H1 (cell line): ENCODE measurements around the gene ACAP3. TPM values are rescaled to one million over a fixed set of nuclear protein-coding genes. Genes with fewer than 3 reads are reported as not detected.

Experiments used
- CTCF ChIA-PET: fragments of 300-600 bp; sonication (Branson Sonifier 250); formaldehyde crosslinking; loops from one replicate; lab custom pipeline; 2021; ENCODE audit not compliant: partially characterized antibody; lab: Charles Lee
- POLR2A ChIA-PET: fragments of 300-600 bp; sonication (Branson Sonifier 250); formaldehyde crosslinking; loops from one replicate; lab custom pipeline; 2021; ENCODE audit warnings: inconsistent platforms; ENCODE audit not compliant: partially characterized antibody; lab: Charles Lee
- DNase-seq, 2 experiments: peaks; one replicate each; pipeline versions ENCODE4 v3.0.0 to v3.0.0-alpha.2; 2010 to 2022; ENCODE audit warnings: low spot score in 2 of 2, low read depth in 1 of 2, mixed read lengths in 1 of 2
- FAIRE-seq: peaks from 2 replicates; lab custom pipeline; 2011; peaks lifted over from hg19 to GRCh38; lab: Jason Lieb, UNC
- H2AFZ ChIP-seq: 2 replicates; pipeline ENCODE4 v1.8.1; 2012; ENCODE audit warnings: low read length, inconsistent platforms
- H2AK5ac ChIP-seq: 2 replicates; pipeline ENCODE4 v1.6.1; 2013; ENCODE audit warnings: low read depth, low read length
- H2BK120ac ChIP-seq: replicated peaks from 2 replicates; pipeline ENCODE3; 2013; ENCODE audit warnings: low read depth, low read length, inconsistent platforms
- H2BK12ac ChIP-seq: 2 replicates; pipeline ENCODE4 v1.6.1; 2013; ENCODE audit warnings: low read depth, low read length
- H2BK15ac ChIP-seq: 2 replicates; pipeline ENCODE4 v1.6.1; 2013; ENCODE audit warnings: low read length
- H2BK20ac ChIP-seq: 2 replicates; pipeline ENCODE4 v1.6.1; 2013; ENCODE audit warnings: low read length
- H2BK5ac ChIP-seq: 2 replicates; pipeline ENCODE4 v1.6.1; 2013; ENCODE audit warnings: low read depth, low read length
- H3K14ac ChIP-seq: 2 replicates; pipeline ENCODE4 v1.6.1; 2013; ENCODE audit warnings: inconsistent platforms; ENCODE audit not compliant: insufficient read length
- H3K18ac ChIP-seq: 2 replicates; pipeline ENCODE4 v1.6.1; 2013; ENCODE audit warnings: low read length; ENCODE audit errors: extremely low read depth
- H3K23ac ChIP-seq: 2 replicates; pipeline ENCODE4 v1.6.1; 2013; ENCODE audit warnings: inconsistent platforms; ENCODE audit not compliant: insufficient read length
- H3K23me2 ChIP-seq: 2 replicates; pipeline ENCODE4 v1.6.1; 2013; ENCODE audit warnings: low read depth, low read length
- H3K27ac ChIP-seq: 2 replicates; pipeline ENCODE4 v1.6.1; 2011; ENCODE audit warnings: low read depth, low read length, inconsistent platforms
- H3K27me3 ChIP-seq, 4 experiments: replicated peaks in 1 of 4; 1 replicate in 1 of 4; 2 replicates in 3 of 4; pipeline versions ENCODE4 v1.6.1 to v1.8.1; 2011 to 2013; ENCODE audit warnings: low read length in 3 of 4, mild to moderate bottlenecking in 3 of 4, inconsistent platforms in 2 of 4, mixed read lengths in 2 of 4, moderate library complexity in 1 of 4; ENCODE audit not compliant: control insufficient read depth in 3 of 4, insufficient read depth in 3 of 4; ENCODE audit errors: extremely low read depth in 1 of 4
- H3K36me3 ChIP-seq, 4 experiments: 2 replicates each; pipeline versions ENCODE4 v1.6.1 to v1.8.1; 2011 to 2013; ENCODE audit warnings: mild to moderate bottlenecking in 4 of 4, low read length in 3 of 4, moderate library complexity in 2 of 4, control low read depth in 1 of 4, inconsistent platforms in 1 of 4; ENCODE audit not compliant: insufficient read depth in 4 of 4, control insufficient read depth in 2 of 4
- H3K4ac ChIP-seq: replicated peaks from 2 replicates; pipeline ENCODE3; 2013; ENCODE audit warnings: low read length, low read depth, mixed read lengths, inconsistent platforms; ENCODE audit not compliant: insufficient read length
- H3K4me1 ChIP-seq, 4 experiments: replicated peaks in 1 of 4; 1 replicate in 1 of 4; 2 replicates in 3 of 4; pipeline versions ENCODE4 v1.6.1 to v1.8.1; 2011 to 2013; ENCODE audit warnings: low read length in 3 of 4, inconsistent platforms in 2 of 4, mixed read lengths in 1 of 4; ENCODE audit not compliant: insufficient read depth in 4 of 4, control insufficient read depth in 3 of 4
- H3K4me2 ChIP-seq, 2 experiments: 2 replicates each; pipeline versions ENCODE4 v1.6.1 to v1.8.1; 2011 to 2013; ENCODE audit warnings: low read depth in 2 of 2, low read length in 2 of 2, control low read depth in 1 of 2, inconsistent platforms in 1 of 2, mild to moderate bottlenecking in 1 of 2; ENCODE audit not compliant: insufficient read depth in 1 of 2
- H3K4me3 ChIP-seq, 4 experiments: fragments of 200-600, 300-600 bp in 1 of 4; sonication (generic), shearing (Covaris generic), sonication (Bioruptor Twin) in 1 of 4; 2 replicates each; pipeline versions ENCODE4 v1.5.1 to v1.8.1; 2011 to 2016; ENCODE audit warnings: low read length in 4 of 4, low read depth in 3 of 4, control low read depth in 2 of 4, inconsistent platforms in 2 of 4, mild to moderate bottlenecking in 2 of 4, mixed read lengths in 1 of 4, moderate library complexity in 1 of 4; ENCODE audit not compliant: insufficient read depth in 2 of 4; ENCODE audit errors: extremely low read depth in 1 of 4
- H3K56ac ChIP-seq: replicated peaks from 2 replicates; pipeline ENCODE3; 2013; ENCODE audit warnings: low read depth, mild to moderate bottlenecking, mixed read lengths, low read length, inconsistent platforms; ENCODE audit not compliant: insufficient read length
- H3K79me1 ChIP-seq: 2 replicates; pipeline ENCODE4 v1.6.1; 2013; ENCODE audit warnings: low read depth, low read length, control low read depth
- H3K79me2 ChIP-seq, 2 experiments: 2 replicates each; pipeline versions ENCODE4 v1.6.1 to v1.8.1; 2012 to 2013; ENCODE audit warnings: low read length in 2 of 2, mild to moderate bottlenecking in 2 of 2, inconsistent platforms in 1 of 2; ENCODE audit not compliant: insufficient read depth in 2 of 2, control insufficient read depth in 1 of 2
- H3K9ac ChIP-seq, 4 experiments: replicated peaks in 1 of 4; 1 replicate in 1 of 4; 2 replicates in 3 of 4; pipeline versions ENCODE4 v1.6.1 to v1.8.1; 2011 to 2013; ENCODE audit warnings: low read depth in 3 of 4, low read length in 3 of 4, control low read depth in 2 of 4, mild to moderate bottlenecking in 2 of 4, moderate library complexity in 2 of 4, inconsistent platforms in 1 of 4; ENCODE audit errors: extremely low read depth in 1 of 4
- H3K9me3 ChIP-seq, 2 experiments: 2 replicates each; pipeline versions ENCODE4 v1.6.1 to v1.8.1; 2012 to 2013; ENCODE audit warnings: mild to moderate bottlenecking in 2 of 2, moderate library complexity in 2 of 2, control low read depth in 1 of 2, inconsistent platforms in 1 of 2, low read depth in 1 of 2, low read length in 1 of 2, mixed read lengths in 1 of 2; ENCODE audit not compliant: insufficient read depth in 2 of 2
- H4K20me1 ChIP-seq, 2 experiments: replicated peaks in 1 of 2; 2 replicates each; pipeline versions ENCODE3 to v1.8.1; 2011 to 2013; ENCODE audit warnings: inconsistent platforms in 2 of 2, low read length in 2 of 2, mild to moderate bottlenecking in 1 of 2; ENCODE audit not compliant: insufficient read depth in 2 of 2, control insufficient read depth in 1 of 2
- H4K5ac ChIP-seq: 2 replicates; pipeline ENCODE4 v1.6.1; 2013; ENCODE audit warnings: low read length, low read depth, mixed read lengths, inconsistent platforms; ENCODE audit not compliant: insufficient read length
- H4K8ac ChIP-seq: 2 replicates; pipeline ENCODE4 v1.8.0; 2013; ENCODE audit warnings: mild to moderate bottlenecking, moderate library complexity, low read length, inconsistent platforms; ENCODE audit not compliant: insufficient read depth; ENCODE audit errors: extremely low read depth
- H4K91ac ChIP-seq: replicated peaks from 2 replicates; pipeline ENCODE3; 2013; ENCODE audit warnings: low read length, mixed read lengths, inconsistent platforms; ENCODE audit not compliant: insufficient read length
- CTBP2 ChIP-seq: IDR thresholded peaks from 2 replicates; pipeline ENCODE4 v1.7.0; 2011; ENCODE audit warnings: borderline replicate concordance, mild to moderate bottlenecking, moderate library complexity, mixed read lengths, low read length; ENCODE audit not compliant: insufficient read depth, insufficient read length
- CTCF ChIP-seq, 3 experiments: IDR thresholded peaks; 1 replicate in 2 of 3; 2 replicates in 1 of 3; pipeline versions ENCODE4 v1.5.1 to v1.6.1; 2011; ENCODE audit warnings: low read length in 3 of 3, mild to moderate bottlenecking in 3 of 3, inconsistent platforms in 2 of 3, low read depth in 1 of 3, moderate library complexity in 1 of 3; ENCODE audit not compliant: insufficient read depth in 1 of 3; ENCODE audit errors: control extremely low read depth in 1 of 3
- GABPA ChIP-seq: IDR thresholded peaks from 2 replicates; pipeline ENCODE4 v1.6.1; 2011; ENCODE audit warnings: mild to moderate bottlenecking, low read length, moderate library complexity, borderline replicate concordance; ENCODE audit not compliant: insufficient read depth
- NANOG ChIP-seq: IDR thresholded peaks from 2 replicates; pipeline ENCODE4 v1.6.1; 2011; ENCODE audit warnings: low read length, low read depth, mild to moderate bottlenecking, inconsistent platforms; ENCODE audit not compliant: insufficient read depth, poor library complexity, severe bottlenecking
- RAD21 ChIP-seq, 2 experiments: IDR thresholded peaks in 1 of 2; conservative IDR thresholded peaks in 1 of 2; 2 replicates each; pipeline ENCODE4 v1.6.1; 2011; ENCODE audit warnings: low read depth in 2 of 2, low read length in 2 of 2, improper control_type of control experiment in 1 of 2, inconsistent platforms in 1 of 2, mild to moderate bottlenecking in 1 of 2, moderate library complexity in 1 of 2
- SIX5 ChIP-seq: IDR thresholded peaks from 2 replicates; pipeline ENCODE4 v1.6.1; 2011; ENCODE audit warnings: mild to moderate bottlenecking, low read depth, low read length
- SUZ12 ChIP-seq: fragments of 200-600 bp; sonication (generic); IDR thresholded peaks from 2 replicates; pipeline ENCODE4 v1.6.1; 2012; ENCODE audit warnings: mild to moderate bottlenecking, inconsistent platforms, low read length, moderate library complexity, mixed read lengths
- TEAD4 ChIP-seq: IDR thresholded peaks from 2 replicates; pipeline ENCODE4 v1.6.1; 2012; ENCODE audit warnings: low read depth, low read length, inconsistent platforms, mixed read lengths
- USF2 ChIP-seq: IDR thresholded peaks from 2 replicates; pipeline ENCODE4 v1.6.1; 2011; ENCODE audit warnings: low read length, improper control_type of control experiment
- WGBS, 2 experiments: shearing (Covaris generic) in 1 of 2; methylation state at CpG; one replicate each; pipeline versions ENCODE4 v1.1.6 to v1.1.7; 2013 to 2015; ENCODE audit warnings: low lambda C conversion rate in 2 of 2, mixed read lengths in 2 of 2, inconsistent platforms in 1 of 2, low coverage in 1 of 2, missing lambda C conversion rate in 1 of 2; ENCODE audit not compliant: insufficient replicate concordance in 2 of 2, insufficient coverage in 1 of 2, insufficient read length in 1 of 2; ENCODE audit errors: extremely low coverage in 1 of 2, missing lambda C conversion rate in 1 of 2; 5-methylcytosine and 5-hydroxymethylcytosine counted together
- polyA plus RNA-seq, 7 experiments: library from polyadenylated mRNA; depleted of rRNA in 3 of 7; stranded (reverse) in 5 of 7; unstranded in 2 of 7; fragments of >200 nt in 5 of 7; fragments of 200-250 nt in 2 of 7; gene quantifications; 1 replicate in 5 of 7; 2 replicates in 1 of 7; 4 replicates in 1 of 7; pipeline versions ENCODE4 v1.2.1 to v1.2.3, GENCODE V29; 2011 to 2013; ENCODE audit warnings: missing spikeins in 2 of 7, mixed read lengths in 2 of 7
- total RNA-seq: library from RNA; stranded (reverse); fragmentation: NEBNext Ultra II Directional; extraction: Animal tissue kit (Norgen Biotek cat#: 25700); gene quantifications from 2 replicates; pipeline ENCODE4 v1.2.1, GENCODE V29; 2021

ACAP3 gene
- total and polyA plus RNA-seq, 2 of the 8 experiments (the other 6 are each of a cell fraction or from before 2014, with no cell fraction given), result 14.8 to 28.3 TPM

GRCh38 chr1:1279028-1279427 is 28.7 kb downstream of the ACAP3 start:
- H4K5ac ChIP-seq, result no peak overlapping the region
- H2BK120ac ChIP-seq, result no peak overlapping the region
- no peak overlapping the region for H4K91ac ChIP-seq
- no peak overlapping the region for H2BK20ac ChIP-seq
- H3K4ac ChIP-seq, result no peak overlapping the region
- H2BK5ac ChIP-seq, result no peak overlapping the region
- H3K14ac ChIP-seq, result no peak overlapping the region
- peaks cover 0 to 7% (median 1%) of the 10 kb centered on the region in 4 experiments; a peak in 2 of 7 replicates for H3K4me1 ChIP-seq
- H2BK12ac ChIP-seq, result no peak overlapping the region
- H3K23me2 ChIP-seq, result peaks cover 3% of the 10 kb centered on the region; the same call in 1 of the 2 replicates
- no peaks in the 10 kb centered on the region for H3K79me1 ChIP-seq
- no peaks in the 10 kb centered on the region for H3K9me3 ChIP-seq
- H4K8ac ChIP-seq, result no peak overlapping the region
- no peak overlapping the region for H3K27ac ChIP-seq
- FAIRE-seq (no peak), DNase-seq (no peak)
- H3K56ac ChIP-seq, result no peak overlapping the region
- H3K27me3 ChIP-seq, result no peaks in the 10 kb centered on the region; a peak in 1 of 7 replicates
- CTCF ChIA-PET, result interaction anchor here (0.6 to 6.1 kb wide), 6 partner anchors 12 to 246 kb away, joined by 3 to 38 read pairs (median 3); no protein-coding TSS in a partner anchor
- no peaks in the 10 kb centered on the region for H4K20me1 ChIP-seq
- no peaks in the 10 kb centered on the region for H3K36me3 ChIP-seq
- H3K4me2 ChIP-seq, result no peak overlapping the region
- no peak overlapping the region for H2AFZ ChIP-seq
- no peaks in the 10 kb centered on the region for H3K79me2 ChIP-seq
- no peak overlapping the region for H2BK15ac ChIP-seq
- POLR2A ChIA-PET, result interaction anchor here (0.6 to 1.7 kb wide), 2 partner anchors 11 to 149 kb away, joined by 3 read pairs; no protein-coding TSS in a partner anchor
- WGBS, 2 experiments, result 90% methylated on average over 15 of the region's 17 CpGs; no CpG with 5 or more reads in 1 of the 2 experiments
- no peak overlapping the region for H3K23ac ChIP-seq
- no peak overlapping the region for H2AK5ac ChIP-seq
- H3K18ac ChIP-seq, result no peak overlapping the region
- H3K9ac ChIP-seq, result no peak overlapping the region
- H3K4me3 ChIP-seq, result no peak overlapping the region
- TF ChIP-seq USF2 (no peak), GABPA (no peak), TEAD4 (no peak), NANOG (no peak), SIX5 (no peak), SUZ12 (no peak), CTCF (IDR thresholded peaks at IDR 0.05; ENCODE audit: control extremely low read depth in 1 of 3, insufficient read depth in 1 of 3, low read depth in 1 of 3, low read length in 3 of 3) (no peak), RAD21 (IDR thresholded peaks at IDR 0.05 in 1 of 2, conservative IDR thresholded peaks at IDR 0.05 in 1 of 2; ENCODE audit: low read depth in 2 of 2, low read length in 2 of 2) (no peak), CTBP2 (no peak)
